Measurements from ENCODE around the gene PLEKHA7.
"Not testable (repeated sequence)": the region's sequence is repeated elsewhere in the genome, so short reads cannot be mapped to it uniquely, and the experiment has no call there.

Gene PLEKHA7

DNA sequence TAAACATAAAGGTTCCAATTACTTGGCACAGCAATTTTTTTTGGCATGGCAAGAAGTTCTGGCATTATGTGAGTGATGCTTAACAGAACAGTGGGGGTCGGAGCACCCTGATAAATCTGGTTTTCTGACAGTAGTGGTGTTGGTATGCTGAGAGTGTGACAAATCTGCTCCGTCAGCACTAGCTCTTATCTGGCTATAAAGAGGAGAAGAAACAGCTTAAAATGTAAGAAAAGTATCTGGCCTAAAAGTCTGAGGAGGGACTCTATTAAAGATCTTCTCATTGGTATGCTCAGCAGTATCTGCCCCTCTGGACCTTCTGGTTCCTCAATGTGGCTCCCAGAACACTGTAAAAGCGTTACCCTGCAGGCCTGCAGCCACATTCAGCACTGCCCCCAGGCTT, 137.4 kb downstream of the PLEKHA7 start:
- DNase-seq (ENCODE audit: low spot score), result no peak

DNA sequence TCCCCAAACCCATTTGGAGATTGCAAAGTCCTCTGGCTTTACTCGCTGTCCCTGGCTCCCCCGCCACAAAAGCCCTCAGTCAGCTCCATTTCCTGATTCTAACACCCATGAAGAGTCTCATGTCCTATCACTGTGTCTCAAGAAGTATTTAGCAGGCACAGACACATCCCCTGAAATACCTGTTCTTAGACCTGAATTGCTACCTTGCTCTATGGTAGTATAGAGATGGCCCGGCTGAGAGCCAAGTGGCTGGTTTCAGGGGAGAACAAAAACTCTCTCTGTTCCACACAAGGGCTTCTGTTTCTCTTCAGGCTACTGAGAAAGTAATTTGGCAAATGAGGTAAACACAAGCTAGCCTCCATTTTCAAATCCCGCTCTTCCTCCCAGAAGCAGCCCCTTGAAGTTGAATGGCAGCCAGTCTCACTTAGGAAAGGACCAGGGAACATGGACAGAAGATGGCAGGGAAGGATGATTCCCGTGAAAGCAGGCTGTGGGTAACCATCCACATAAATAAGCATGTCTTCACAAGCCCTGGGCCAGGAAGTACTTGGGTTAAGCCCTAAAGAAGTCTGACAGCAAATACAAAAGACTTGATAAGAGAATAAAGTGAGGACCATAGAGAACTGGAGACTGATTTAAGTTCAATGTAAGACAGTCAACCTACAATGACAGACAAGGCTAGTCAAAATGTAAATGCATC, 138.0 kb downstream of the PLEKHA7 start:
- no peak for DNase-seq (ENCODE audit: low spot score)

- no peak for DNase-seq (ENCODE audit: low spot score)
These were observed 139.8 kb downstream of the PLEKHA7 start for GRCh38 chr11:16874275-16874975.

- DNase-seq (ENCODE audit: low spot score), result no peak
These were observed 140.9 kb downstream of the PLEKHA7 start for GRCh38 chr11:16873289-16873688.

GRCh38 chr11:16871368-16871767, 142.8 kb downstream of the PLEKHA7 start:
- no peak for DNase-seq (ENCODE audit: low spot score)

- no peak for DNase-seq (ENCODE audit: low spot score)
These were observed 147.1 kb downstream of the PLEKHA7 start for GRCh38 chr11:16867097-16867496.

GRCh38 chr11:16864428-16864827, 149.8 kb downstream of the PLEKHA7 start:
- not testable (repeated sequence) for DNase-seq (ENCODE audit: low spot score)

DNA sequence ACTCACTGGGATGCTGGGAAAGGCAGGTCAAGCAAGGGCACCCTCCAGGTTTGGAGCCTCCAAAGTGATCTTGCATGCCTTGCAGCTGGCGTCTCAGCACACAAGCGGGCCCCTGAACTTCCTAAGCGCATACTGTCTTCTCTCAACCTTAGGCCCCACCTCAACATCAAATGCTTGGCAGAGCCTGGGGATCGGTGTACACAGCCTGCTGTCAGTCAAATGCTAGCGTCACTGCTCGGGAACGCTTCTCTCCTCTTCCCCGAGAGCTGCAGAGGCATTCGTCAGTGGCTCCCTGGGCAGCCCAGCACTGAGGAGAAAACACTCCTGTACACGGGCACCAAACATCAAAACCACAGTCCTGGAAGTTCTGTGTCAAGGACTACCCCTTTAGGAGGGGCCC, 150.8 kb downstream of the PLEKHA7 start:
- no peak for DNase-seq (ENCODE audit: low spot score)

GRCh38 chr11:16862726-16863125, 151.5 kb downstream of the PLEKHA7 start:
- no peak for DNase-seq (ENCODE audit: low spot score)

GRCh38 chr11:16861862-16862261, 152.4 kb downstream of the PLEKHA7 start:
- no peak for DNase-seq (ENCODE audit: low spot score)

GRCh38 chr11:16860617-16861016, 153.6 kb downstream of the PLEKHA7 start:
- no peak for DNase-seq (ENCODE audit: low spot score)

DNA sequence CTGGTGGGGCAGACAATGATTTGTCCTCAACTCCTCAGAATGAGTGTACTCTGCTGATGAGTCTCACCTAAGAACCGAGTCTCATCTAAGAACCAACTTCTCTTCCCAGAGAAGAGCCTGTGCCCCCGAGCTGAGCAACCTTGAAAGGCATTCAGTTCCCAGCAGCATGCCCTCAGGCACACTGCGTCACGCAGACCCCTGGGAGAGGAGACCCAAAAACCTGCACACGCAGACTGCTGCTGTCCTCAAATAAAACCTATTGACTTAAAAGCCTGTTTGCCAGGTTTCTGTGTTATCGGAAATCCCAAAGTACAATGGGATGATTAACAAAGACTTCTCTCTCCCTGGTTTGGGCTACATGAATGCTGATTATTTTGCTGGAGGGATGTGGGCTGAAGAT, 154.6 kb downstream of the PLEKHA7 start:
- no peak for DNase-seq (ENCODE audit: low spot score)

- no peak for DNase-seq (ENCODE audit: low spot score)
These were observed 157.0 kb downstream of the PLEKHA7 start for GRCh38 chr11:16857186-16857585.

- DNase-seq (ENCODE audit: low spot score), result no peak
These were observed 158.2 kb downstream of the PLEKHA7 start for GRCh38 chr11:16856022-16856471.

DNA sequence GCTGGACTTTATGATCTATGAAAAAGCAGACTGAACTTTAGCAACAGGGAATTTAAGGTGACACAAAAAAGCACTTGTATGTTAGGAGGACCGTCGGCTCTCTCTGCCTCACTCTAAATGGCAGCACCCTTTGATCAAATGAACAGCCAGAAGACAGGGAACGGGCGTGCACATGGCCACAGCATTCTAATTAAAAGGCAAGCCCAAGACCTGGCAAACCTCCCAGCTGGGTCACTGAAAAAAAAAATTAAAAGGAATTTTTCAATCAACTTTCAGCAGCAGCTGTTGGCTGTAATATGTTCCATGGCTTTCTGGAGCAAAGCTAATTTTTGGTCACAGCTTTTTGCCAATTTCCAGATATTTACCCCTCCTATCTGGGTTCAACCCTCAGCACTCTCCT, 159.2 kb downstream of the PLEKHA7 start:
- no peak for DNase-seq (ENCODE audit: low spot score)

DNA sequence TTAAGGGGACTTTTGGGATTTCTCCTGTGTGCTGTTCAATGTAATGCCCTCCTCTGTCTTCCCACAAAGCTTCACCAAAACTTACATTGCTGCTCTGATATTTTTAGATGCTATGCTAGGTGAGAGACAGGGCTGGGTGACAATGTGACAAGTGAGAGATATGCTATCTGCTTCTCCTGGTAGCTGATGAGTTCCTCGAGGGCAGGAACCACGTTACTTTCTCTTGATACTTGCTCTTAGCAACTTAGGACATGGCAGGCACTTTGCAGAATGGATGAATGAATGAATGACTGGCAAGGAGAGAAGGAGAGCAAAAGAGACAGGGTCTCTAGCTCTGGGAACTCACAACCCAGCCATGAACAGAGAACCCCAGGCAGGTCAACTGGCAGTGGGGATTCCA, 160.4 kb downstream of the PLEKHA7 start:
- no peak for DNase-seq (ENCODE audit: low spot score)

GRCh38 chr11:16853266-16853665, 160.9 kb downstream of the PLEKHA7 start:
- no peak for DNase-seq (ENCODE audit: low spot score)

DNA sequence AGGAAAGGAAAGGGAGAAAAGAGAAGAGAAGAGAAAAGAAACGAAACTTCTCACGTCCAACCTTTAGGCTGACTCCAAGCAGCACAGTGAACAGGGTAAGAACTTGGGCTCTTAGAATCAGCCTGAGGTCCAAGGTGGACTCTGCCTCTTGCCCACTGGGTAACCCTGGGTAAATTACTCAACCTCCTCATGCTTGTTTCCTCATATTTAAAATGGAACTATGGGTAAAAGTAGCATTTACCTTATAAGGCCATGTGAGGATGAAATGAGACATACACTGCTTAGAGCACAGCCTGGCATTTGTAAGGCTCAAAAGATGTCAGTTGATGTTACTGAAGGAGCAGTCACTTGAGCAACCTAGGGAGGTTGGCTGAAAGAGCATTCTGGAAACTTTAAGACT, 167.9 kb downstream of the PLEKHA7 start:
- no peak for DNase-seq (ENCODE audit: low spot score)

GRCh38 chr11:16844268-16844771, 169.9 kb downstream of the PLEKHA7 start:
- DNase-seq (ENCODE audit: low spot score), result no peak

GRCh38 chr11:16843294-16843693, 170.9 kb downstream of the PLEKHA7 start:
- DNase-seq (ENCODE audit: low spot score), result no peak

DNA sequence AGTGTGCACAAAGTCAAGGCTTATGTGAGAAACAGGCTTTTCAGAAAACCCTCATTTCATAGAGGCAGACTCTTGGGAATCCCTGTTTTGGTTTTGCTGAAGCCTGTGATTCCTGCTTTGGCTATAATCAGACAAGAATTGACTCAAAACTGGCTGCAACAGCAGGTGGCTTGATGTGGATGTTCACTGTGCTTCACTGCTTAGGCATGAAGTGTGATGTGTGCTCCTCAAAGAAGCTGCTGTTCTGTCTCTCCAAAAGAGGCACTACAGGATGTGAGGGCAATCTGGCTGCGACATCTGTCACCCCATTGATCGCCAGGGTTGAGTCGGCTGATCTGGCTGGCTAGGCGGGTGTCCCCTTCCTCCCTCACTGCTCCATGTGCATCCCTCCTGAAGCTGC, 172.2 kb downstream of the PLEKHA7 start:
- DNase-seq (ENCODE audit: low spot score), result no peak

- DNase-seq (ENCODE audit: low spot score), result no peak
These were observed 172.7 kb downstream of the PLEKHA7 start for GRCh38 chr11:16841481-16841880.

GRCh38 chr11:16840951-16841350, 173.3 kb downstream of the PLEKHA7 start:
- DNase-seq (ENCODE audit: low spot score), result no peak

DNA sequence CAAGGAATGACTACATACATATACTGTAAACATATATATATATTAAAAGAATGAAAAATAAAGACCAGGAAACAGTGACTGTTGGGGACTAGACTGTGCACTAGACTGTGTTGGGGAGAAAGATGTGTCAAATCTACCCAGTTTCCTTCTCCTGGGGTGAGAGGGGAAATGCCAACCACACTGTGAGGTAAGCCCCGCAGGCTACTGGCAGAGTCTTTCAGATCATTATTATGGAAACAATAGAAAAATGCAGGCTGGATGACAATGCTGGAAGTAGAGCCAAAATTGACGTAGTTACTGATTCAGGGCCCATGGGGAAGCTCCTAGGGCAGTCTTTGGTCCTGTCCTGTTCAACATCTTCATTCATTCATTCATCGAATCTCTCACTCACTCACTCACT, 174.4 kb downstream of the PLEKHA7 start:
- DNase-seq (ENCODE audit: low spot score), result no peak
